CD4-positive, alpha-beta T cell treated with Interleukin-17A for 4 hours (primary cell): Measurements from ENCODE around the gene SPATA17.
"Not testable (repeated sequence)": the region's sequence is repeated elsewhere in the genome, so short reads cannot be mapped to it uniquely, and the experiment has no call there.

ENCODE experiments used
- DNase-seq: peaks from one replicate; pipeline ENCODE4 v3.0.0-alpha.2; 2020; ENCODE audit warnings: mixed read lengths

Gene SPATA17

GRCh38 chr1:217681806-217682205, 50.7 kb downstream of the SPATA17 start:
- no peak for DNase-seq

- DNase-seq = no peak
Observed at GRCh38 chr1:217687511-217687910, 56.4 kb downstream of the SPATA17 start.

- DNase-seq = not testable (repeated sequence)
Observed at GRCh38 chr1:217696140-217696539, 65.0 kb downstream of the SPATA17 start.

- no peak for DNase-seq
Observed at GRCh38 chr1:217703326-217703725, 72.2 kb downstream of the SPATA17 start.

DNA sequence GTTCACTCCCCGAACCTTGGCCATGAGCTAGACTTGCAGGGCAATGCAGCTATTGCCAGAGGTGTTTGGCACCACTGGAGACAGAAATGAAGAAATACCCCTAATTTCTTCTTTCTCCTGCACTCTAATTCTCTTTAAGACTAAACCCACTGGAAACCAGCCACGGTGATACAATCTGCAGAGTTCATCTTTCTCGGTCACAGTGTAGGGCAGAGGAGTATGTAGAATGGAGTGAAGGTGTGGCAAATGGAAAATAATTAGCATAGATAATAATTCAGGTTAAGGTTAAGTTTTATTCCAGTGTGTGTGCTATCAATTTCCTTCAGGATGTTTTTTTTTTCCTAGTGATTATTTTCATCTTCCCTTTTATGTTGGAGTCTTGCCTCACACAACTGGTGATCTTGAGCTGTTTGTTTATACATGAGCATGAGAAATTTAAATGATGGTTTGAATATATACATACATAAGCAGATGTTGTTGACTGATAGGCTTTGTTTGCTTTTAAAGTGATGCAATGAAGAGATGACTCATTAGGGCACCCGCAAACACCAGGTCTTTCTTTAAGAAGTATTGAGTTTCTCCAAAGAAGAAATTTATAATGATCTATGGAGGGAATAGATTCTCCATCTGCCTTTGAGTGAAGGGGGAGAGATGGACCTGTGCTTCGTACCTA, 81.9 kb downstream of the SPATA17 start:
- DNase-seq = no peak

DNA sequence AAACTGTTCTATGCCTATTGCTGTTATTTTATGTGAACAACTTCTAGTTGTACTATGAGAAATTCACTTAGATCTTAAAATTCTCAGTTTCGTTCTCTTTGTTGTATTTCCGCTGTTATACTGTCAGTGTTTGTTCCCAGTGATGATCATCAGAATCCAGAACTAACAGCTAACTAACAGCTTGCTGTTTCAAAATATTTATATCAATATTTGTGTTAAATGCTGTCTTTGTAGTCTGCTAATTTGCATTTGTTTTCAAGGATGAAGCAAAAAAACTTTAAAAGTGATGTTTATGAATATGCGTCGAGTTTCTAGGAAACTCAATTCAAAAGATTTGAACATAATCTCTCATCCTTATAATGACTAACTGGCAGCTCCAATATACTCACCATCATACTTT, 84.5 kb downstream of the SPATA17 start:
- no peak for DNase-seq

GRCh38 chr1:217717959-217718358, 86.8 kb downstream of the SPATA17 start:
- DNase-seq = no peak

GRCh38 chr1:217718873-217719272, 87.7 kb downstream of the SPATA17 start:
- no peak for DNase-seq

DNA sequence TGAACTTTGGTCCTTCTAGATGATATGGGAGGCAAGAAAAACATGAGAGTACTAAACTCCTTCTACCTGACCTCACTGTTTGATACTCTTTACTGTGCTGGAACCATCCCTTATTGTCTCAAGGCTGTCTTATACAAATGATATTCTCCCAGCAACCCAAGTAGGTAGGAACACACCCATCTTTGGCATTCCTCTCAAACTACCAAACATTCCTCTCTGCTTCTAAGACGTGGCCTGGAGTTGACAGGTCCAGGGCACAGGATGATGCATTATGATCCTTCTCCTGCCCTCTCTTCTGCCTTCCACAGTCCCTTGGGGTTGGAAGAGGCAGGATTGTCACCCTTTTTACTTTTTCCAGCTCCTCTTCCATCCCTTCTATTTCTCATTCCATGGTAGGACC, 90.5 kb downstream of the SPATA17 start:
- no peak for DNase-seq

GRCh38 chr1:217734973-217735372, 103.8 kb downstream of the SPATA17 start:
- DNase-seq = no peak

- DNase-seq = no peak
Observed at GRCh38 chr1:217747156-217747769, 116.1 kb downstream of the SPATA17 start.

- DNase-seq = no peak
Observed at GRCh38 chr1:217769768-217770167, 138.6 kb downstream of the SPATA17 start.

GRCh38 chr1:217770918-217771317, 139.8 kb downstream of the SPATA17 start:
- no peak for DNase-seq

DNA sequence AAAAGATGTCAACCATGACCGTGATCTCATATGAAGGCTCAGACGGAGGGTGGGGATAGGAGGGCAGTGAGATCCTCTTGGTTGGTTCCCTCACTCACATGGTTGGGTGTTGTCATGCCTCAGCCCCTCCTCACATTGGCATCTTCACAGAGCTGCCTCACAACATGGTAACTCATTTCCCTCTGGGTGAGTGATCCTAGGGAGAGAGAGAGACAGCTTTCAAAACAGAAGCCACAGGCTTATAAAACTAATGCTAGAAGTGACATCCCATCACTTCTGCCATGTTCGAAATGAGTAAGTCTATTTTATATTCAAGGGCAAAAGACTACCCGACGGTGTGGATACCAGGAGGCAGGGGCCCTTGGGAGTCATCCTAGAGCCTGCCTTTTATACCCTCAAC, 145.5 kb downstream of the SPATA17 start:
- DNase-seq = no peak

- no peak for DNase-seq
Observed at GRCh38 chr1:217781056-217781455, 149.9 kb downstream of the SPATA17 start.

DNA sequence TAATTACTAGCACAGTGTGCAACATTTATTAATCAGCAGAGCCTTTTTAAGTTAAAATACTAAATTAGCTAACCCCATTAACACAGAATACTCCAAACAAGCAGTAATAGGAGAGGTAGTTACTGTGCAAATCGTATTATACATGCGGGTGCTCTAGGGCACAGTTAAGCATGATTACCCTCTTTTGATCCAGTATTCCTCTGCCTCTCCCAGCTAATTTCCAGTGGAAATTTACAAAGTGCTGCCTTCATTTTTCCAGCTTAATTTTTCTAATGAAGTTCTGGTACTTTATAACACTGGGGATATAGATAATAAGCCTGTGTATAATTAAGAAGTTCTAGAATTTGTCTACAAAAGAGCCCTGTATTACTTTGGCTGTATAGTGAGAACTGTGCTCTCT, 159.9 kb downstream of the SPATA17 start:
- no peak for DNase-seq

DNA sequence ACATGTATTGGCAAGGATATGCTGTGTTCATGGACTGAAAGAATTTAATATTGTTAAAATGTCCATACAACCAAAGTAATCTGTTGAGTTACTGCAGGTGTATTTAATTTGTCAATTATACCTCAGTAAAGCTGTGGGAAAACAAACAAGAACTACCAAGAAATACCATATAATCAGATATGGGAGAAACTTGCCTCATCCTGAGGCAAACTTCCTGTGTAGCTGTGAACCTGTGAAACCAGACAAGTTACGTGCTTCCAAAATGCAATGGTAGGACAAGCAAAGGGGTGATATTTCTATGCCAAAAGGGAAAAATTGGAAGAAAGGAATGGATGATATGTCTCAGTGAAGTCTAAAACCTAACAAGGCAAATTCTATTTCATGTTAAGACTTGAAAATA, 174.6 kb downstream of the SPATA17 start:
- DNase-seq = no peak

DNA sequence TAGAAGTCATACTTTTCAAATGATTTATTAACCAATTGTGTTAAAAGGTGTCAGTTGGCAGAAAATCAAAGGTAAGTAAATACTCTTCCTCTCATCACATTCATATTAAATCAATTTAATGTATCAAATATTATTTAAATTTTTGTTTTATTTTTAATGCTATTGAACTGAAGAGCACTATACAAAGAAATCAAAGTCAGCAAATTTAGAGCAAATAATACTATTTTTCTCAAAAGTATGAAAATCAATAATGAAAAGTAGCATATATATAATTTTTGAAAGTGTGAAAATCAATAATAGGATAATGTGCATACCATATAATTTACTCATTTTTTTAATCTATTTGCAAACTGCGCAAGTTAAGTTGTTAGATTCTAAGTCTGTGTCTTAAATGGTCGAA, 181.0 kb downstream of the SPATA17 start:
- DNase-seq = no peak

DNA sequence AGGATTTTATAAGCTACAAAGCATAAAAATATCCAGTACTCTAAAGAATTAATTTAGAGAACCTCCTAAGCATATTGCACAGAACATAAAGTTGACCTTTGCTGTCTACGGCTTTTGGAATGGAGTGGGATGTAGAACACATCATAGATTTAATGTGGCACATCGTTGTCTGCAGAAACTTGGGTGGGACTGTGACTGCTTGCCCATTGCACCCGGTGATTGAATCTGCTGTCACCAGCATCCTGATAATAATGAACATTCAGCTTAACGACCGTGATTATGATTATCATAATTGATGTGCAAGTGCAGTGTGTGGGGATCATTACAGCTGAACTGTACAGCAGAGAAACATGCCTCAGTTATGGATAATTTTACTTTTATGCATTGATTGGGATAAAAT, 181.9 kb downstream of the SPATA17 start:
- no peak for DNase-seq

DNA sequence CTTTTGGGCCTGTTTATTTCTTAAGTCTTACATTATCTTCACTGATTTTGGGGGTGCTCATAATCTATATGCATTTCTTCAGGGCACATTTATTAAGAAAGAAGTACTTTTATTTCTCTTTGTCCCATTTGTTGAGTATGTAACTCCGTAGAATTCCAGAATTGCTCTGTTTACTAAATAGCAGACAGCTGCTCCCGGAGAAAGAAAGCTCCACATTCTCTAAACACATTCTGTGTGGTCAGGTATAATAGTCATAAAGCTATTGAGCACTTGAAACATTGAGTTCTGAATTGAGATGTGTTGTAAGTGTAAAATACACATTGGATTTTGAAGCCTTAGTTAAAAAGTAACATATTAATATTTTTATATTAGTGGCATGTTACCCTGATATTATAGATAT, 206.5 kb downstream of the SPATA17 start:
- no peak for DNase-seq

DNA sequence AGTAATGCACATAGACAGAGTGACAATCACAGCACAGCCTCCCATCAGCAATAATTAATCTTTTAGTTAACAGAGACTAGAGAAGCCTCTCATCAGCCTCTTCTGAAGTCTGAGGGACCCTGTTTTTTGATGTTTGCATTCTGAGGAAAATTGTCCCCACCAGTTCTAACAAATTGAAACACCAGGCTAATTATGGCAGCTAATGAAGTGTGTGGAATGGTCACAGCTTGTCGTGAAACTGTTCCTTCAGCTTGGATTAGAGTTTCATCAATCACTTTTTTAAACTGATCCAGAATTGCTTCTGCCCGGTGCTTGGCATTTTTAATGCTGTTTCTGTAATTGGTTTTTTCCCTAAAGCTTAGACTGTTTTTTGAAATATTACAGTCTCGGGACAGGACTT, 208.0 kb downstream of the SPATA17 start:
- DNase-seq = no peak

DNA sequence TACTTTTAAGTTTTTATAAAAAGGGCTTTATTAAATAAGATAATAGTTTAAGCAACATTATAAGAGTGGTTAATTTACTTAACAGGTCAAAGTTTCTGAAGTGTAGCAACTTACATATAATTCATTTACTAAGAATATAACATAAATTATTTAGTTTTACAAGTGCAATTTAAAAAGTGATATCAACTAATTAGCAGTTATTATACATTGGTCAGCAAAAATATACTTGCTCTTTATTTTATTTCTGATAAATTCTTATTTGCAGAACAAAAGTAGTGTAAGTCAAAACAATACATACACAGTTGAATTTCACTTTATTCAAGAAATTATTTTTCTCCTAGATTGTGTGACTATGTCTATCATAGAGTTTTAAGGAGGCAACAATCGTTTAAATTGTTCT, 215.6 kb downstream of the SPATA17 start:
- no peak for DNase-seq

DNA sequence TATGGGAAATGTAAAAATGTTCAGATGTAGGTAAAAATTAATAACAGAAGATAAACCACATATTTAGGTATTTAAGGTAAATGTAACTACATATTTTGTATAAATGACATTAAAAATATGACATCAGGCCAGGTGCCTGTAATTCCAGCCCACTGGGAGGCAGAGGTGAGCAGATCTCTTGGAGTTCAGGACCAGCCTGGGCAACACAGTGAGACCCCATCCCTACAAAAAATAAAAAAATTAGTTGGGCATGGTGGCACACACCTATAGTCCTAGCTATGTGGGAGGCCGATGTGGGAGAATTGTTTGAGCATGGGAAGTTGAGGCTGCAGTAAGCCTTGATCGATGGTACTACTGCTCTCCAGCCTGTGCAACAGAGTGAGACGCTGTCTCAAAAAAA, 216.5 kb downstream of the SPATA17 start:
- no peak for DNase-seq

- no peak for DNase-seq
Observed at GRCh38 chr1:217856342-217857034, 225.3 kb downstream of the SPATA17 start.
